Stimulated activated CD8-positive, alpha-beta memory T cell treated with anti-CD3 and anti-CD28 coated beads, Interleukin-4, amount 100 ng/mL, for 1 hour (primary cell): Measurements from ENCODE around the gene GPRASP2.

Experiments used
- DNase-seq, 2 donors: peaks; one replicate each; pipeline ENCODE4 v3.0.0-alpha.2; 2020; ENCODE audit warnings: low read depth in 2 of 2, low spot score in 1 of 2

The GPRASP2 gene

GRCh38 chrX:102744307-102744706, 32.1 kb downstream of the GPRASP2 start:
- no peak for DNase-seq

- no peak for DNase-seq
Measured at GRCh38 chrX:102745513-102745856, 33.2 kb downstream of the GPRASP2 start.

DNA sequence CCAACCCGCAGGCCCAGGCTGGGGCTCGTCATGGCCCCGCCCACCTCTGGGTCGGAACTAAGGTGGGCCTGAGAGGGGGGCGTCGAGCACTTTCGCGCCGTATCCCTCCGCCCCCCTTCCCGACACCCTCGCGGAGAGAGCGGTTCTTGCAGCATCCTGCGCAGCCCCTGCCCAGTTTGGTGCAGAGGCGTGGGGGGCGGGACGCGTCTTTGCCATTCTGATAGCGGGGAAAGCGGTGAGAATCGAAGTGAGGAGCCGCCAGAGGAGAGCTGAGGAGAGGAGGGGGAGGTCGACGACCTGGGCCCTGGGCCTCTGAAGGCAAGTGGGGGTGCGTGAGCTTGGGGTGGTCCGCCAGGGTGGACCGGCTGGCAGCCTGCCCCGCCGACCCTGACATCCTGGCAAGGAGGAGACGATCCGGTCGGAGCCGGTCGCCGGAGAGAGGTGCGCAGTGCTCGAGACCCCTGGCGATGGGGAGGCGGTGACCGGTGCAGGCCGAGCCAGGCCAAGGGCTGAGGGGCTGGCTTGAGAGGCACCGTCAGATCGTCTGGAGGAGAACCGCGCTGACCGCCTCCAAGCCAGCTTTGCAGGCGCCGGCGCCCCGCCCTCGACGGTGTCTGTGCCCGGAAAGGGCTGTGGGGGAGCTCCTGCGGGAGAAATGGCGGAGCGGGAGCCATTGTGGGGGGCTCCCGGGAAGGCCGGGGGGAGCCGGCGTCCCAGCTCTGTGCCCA, 33.8 kb downstream of the GPRASP2 start:
- DNase-seq = no peak

- DNase-seq = no peak
Measured at GRCh38 chrX:102765217-102765616, 53.0 kb downstream of the GPRASP2 start.

DNA sequence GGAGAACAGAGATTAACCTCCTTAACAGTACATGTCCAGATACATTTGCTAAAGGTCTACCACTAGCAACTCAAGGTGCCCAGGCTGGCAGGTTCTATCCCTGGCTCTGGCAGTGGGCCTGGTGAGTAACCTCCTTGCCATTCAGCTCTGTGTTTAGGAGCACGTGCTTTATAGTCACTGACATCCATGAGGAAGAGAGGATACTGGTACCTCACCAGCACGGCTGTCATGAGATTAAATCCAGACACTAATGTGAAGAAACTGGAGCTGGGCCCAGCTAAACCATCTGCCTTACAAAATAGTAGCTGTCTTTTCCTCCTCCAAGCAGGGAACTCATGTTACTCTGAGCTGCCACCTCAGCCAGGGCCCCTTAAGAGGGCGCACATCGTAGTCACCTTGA, 53.6 kb downstream of the GPRASP2 start:
- DNase-seq = no peak

DNA sequence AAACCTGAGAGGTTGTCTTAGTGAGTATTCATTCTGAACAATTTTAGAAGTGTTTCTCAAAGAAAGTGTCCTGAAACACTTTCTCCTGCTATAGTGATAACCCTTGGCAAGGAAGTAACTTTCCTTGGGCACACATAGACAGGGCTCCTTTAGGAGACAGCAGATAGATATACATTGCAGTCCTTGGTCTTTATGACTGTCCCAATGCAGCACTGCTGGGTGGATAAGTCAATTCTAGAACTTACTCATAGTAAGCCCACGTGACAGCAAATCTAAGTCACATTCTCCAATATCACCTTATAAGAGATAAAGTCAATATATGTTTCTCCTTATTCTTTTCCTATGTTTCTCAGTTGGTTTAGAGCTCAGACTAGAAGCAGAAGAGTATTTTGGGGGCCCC, 55.0 kb downstream of the GPRASP2 start:
- DNase-seq = no peak
